Mesendoderm (in vitro differentiated cells): ENCODE results near the gene KRT79.

Experiments
- DNase-seq: peaks from one replicate; pipeline ENCODE4 v3.0.0; 2013
- H2AK5ac ChIP-seq: 2 replicates; pipeline ENCODE4 v1.6.1; 2013; ENCODE audit warnings: low read length, inconsistent platforms
- H2BK120ac ChIP-seq: 2 replicates; pipeline ENCODE4 v1.6.1; 2013; ENCODE audit warnings: low read depth, mild to moderate bottlenecking, low read length, moderate library complexity, mixed read lengths
- H2BK15ac ChIP-seq: replicated peaks from 2 replicates; pipeline ENCODE4 v1.6.1; 2013; ENCODE audit warnings: low read depth, mild to moderate bottlenecking, moderate library complexity
- H2BK5ac ChIP-seq: 2 replicates; pipeline ENCODE4 v1.6.1; 2013; ENCODE audit warnings: low read length, inconsistent platforms
- H3K18ac ChIP-seq: 2 replicates; pipeline ENCODE4 v1.6.1; 2013; ENCODE audit warnings: mild to moderate bottlenecking, low read length, mixed read lengths
- H3K23ac ChIP-seq: one replicate; pipeline ENCODE4 v1.6.1; 2013; ENCODE audit warnings: low read length
- H3K27ac ChIP-seq: 2 replicates; pipeline ENCODE4 v1.5.1; 2013; ENCODE audit warnings: low read depth, mild to moderate bottlenecking, inconsistent platforms, low read length, moderate library complexity
- H3K27me3 ChIP-seq: 2 replicates; pipeline ENCODE4 v1.6.1; 2013; ENCODE audit warnings: low read length, control low read depth, mild to moderate bottlenecking, inconsistent platforms; ENCODE audit not compliant: insufficient read depth, poor library complexity
- H3K36me3 ChIP-seq: 2 replicates; pipeline ENCODE4 v1.6.1; 2013; ENCODE audit warnings: low read length, inconsistent platforms; ENCODE audit not compliant: control insufficient read depth, insufficient read depth
- H3K4ac ChIP-seq: one replicate; pipeline ENCODE4 v1.6.1; 2013; ENCODE audit warnings: low read depth, mild to moderate bottlenecking, low read length, moderate library complexity
- H3K4me1 ChIP-seq: 2 replicates; pipeline ENCODE4 v1.6.1; 2013; ENCODE audit warnings: low read depth, low read length, inconsistent platforms; ENCODE audit not compliant: control insufficient read depth
- H3K4me2 ChIP-seq: 2 replicates; pipeline ENCODE4 v1.6.1; 2013; ENCODE audit warnings: low read length
- H3K4me3 ChIP-seq: 2 replicates; pipeline ENCODE4 v1.5.1; 2013; ENCODE audit warnings: mild to moderate bottlenecking, low read length
- H3K56ac ChIP-seq: one replicate; pipeline ENCODE4 v1.6.1; 2013; ENCODE audit warnings: low read length
- H3K79me1 ChIP-seq: 2 replicates; pipeline ENCODE4 v1.6.1; 2013; ENCODE audit warnings: low read length, inconsistent platforms
- H3K79me2 ChIP-seq: 2 replicates; pipeline ENCODE4 v1.6.1; 2013; ENCODE audit warnings: mild to moderate bottlenecking, low read length; ENCODE audit not compliant: control insufficient read depth, insufficient read depth
- H3K9ac ChIP-seq: 2 replicates; pipeline ENCODE4 v1.6.1; 2013; ENCODE audit warnings: low read length, inconsistent platforms
- H4K5ac ChIP-seq: one replicate; pipeline ENCODE4 v1.6.1; 2013; ENCODE audit warnings: low read length
- H4K8ac ChIP-seq: one replicate; pipeline ENCODE4 v1.6.1; 2013; ENCODE audit warnings: low read depth, mild to moderate bottlenecking, control low read depth, low read length, moderate library complexity
- WGBS: extraction: QIAGEN DNeasy Blood & Tissue Kit; methylation state at CpG from one replicate; pipeline ENCODE4 v1.1.7; 2013; ENCODE audit warnings: low lambda C conversion rate, missing lambda C conversion rate; ENCODE audit not compliant: insufficient coverage; ENCODE audit errors: extremely low coverage; 5-methylcytosine and 5-hydroxymethylcytosine counted together

The KRT79 gene

GRCh38 chr12:52876372-52876771 is 42.3 kb upstream of the KRT79 start:
- no peak overlapping the region for H2BK120ac ChIP-seq
- H3K27ac ChIP-seq: no peak overlapping the region
- no peak overlapping the region for H3K18ac ChIP-seq
- no peak overlapping the region for H3K4ac ChIP-seq
- no peak overlapping the region for H2BK15ac ChIP-seq
- no peak overlapping the region for H3K9ac ChIP-seq
- H3K36me3 ChIP-seq: no peaks in the 10 kb centered on the region
- H4K8ac ChIP-seq: no peak overlapping the region
- DNase-seq: no peak
- no peak overlapping the region for H3K56ac ChIP-seq
- H3K4me1 ChIP-seq: no peaks in the 10 kb centered on the region
- no CpG with 5 or more reads among the region's 7 CpGs for WGBS
- H3K4me3 ChIP-seq: no peak overlapping the region
- H3K23ac ChIP-seq: no peak overlapping the region
- H3K4me2 ChIP-seq: no peak overlapping the region
- no peaks in the 10 kb centered on the region for H3K79me2 ChIP-seq
- H2AK5ac ChIP-seq: no peak overlapping the region
- H2BK5ac ChIP-seq: no peak overlapping the region
- no peak overlapping the region for H4K5ac ChIP-seq
- no peaks in the 10 kb centered on the region for H3K27me3 ChIP-seq
- H3K79me1 ChIP-seq: no peaks in the 10 kb centered on the region

- Histone ChIP-seq H3K4me2 (peak overlapping the region; percentile 61), H3K27me3 (no peaks in the 10 kb centered on the region), H3K4me1 (no peaks in the 10 kb centered on the region), H3K79me1 (no peaks in the 10 kb centered on the region), H4K5ac (no peak overlapping the region), H2BK15ac (no peak overlapping the region), H2BK120ac (no peak overlapping the region), H3K56ac (peak overlapping the region; percentile 85), H4K8ac (no peak overlapping the region), H2AK5ac (no peak overlapping the region), H3K4ac (no peak overlapping the region), H3K79me2 (no peaks in the 10 kb centered on the region), H3K23ac (no peak overlapping the region), H2BK5ac (no peak overlapping the region), H3K18ac (no peak overlapping the region), H3K27ac (no peak overlapping the region), H3K4me3 (no peak overlapping the region), H3K36me3 (no peaks in the 10 kb centered on the region), H3K9ac (peak overlapping the region; percentile 75)
- no peak for DNase-seq
- no CpG with 5 or more reads among the region's 10 CpGs for WGBS
Measured at GRCh38 chr12:52874573-52875435, 40.7 kb upstream of the KRT79 start.

- no peak overlapping the region for H2AK5ac ChIP-seq
- H3K9ac ChIP-seq: peak overlapping the region; percentile 75
- H4K8ac ChIP-seq: no peak overlapping the region
- H3K23ac ChIP-seq: no peak overlapping the region
- H3K36me3 ChIP-seq: no peaks in the 10 kb centered on the region
- H3K27ac ChIP-seq: no peak overlapping the region
- H2BK5ac ChIP-seq: no peak overlapping the region
- WGBS: no CpG with 5 or more reads among the region's 55 CpGs
- no peak overlapping the region for H2BK120ac ChIP-seq
- H3K4me2 ChIP-seq: peak overlapping the region; percentile 73
- no peaks in the 10 kb centered on the region for H3K27me3 ChIP-seq
- no peak overlapping the region for H3K18ac ChIP-seq
- no peak overlapping the region for H3K4ac ChIP-seq
- DNase-seq: no peak
- no peaks in the 10 kb centered on the region for H3K79me1 ChIP-seq
- no peak overlapping the region for H2BK15ac ChIP-seq
- no peaks in the 10 kb centered on the region for H3K79me2 ChIP-seq
- H3K4me3 ChIP-seq: peak overlapping the region; percentile 26
- H3K56ac ChIP-seq: peak overlapping the region; percentile 85
- no peak overlapping the region for H4K5ac ChIP-seq
- H3K4me1 ChIP-seq: no peaks in the 10 kb centered on the region
Measured at GRCh38 chr12:52873832-52874572, 39.9 kb upstream of the KRT79 start.

- H4K5ac ChIP-seq: no peak overlapping the region
- H3K27me3 ChIP-seq: no peaks in the 10 kb centered on the region
- no peak overlapping the region for H3K23ac ChIP-seq
- H3K4me3 ChIP-seq: no peak overlapping the region
- no CpG with 5 or more reads among the region's 4 CpGs for WGBS
- peak overlapping the region; percentile 82 for H3K56ac ChIP-seq
- H3K27ac ChIP-seq: no peak overlapping the region
- no peaks in the 10 kb centered on the region for H3K36me3 ChIP-seq
- H2BK15ac ChIP-seq: no peak overlapping the region
- no peak overlapping the region for H4K8ac ChIP-seq
- H3K4me2 ChIP-seq: peak overlapping the region; percentile 73
- no peaks in the 10 kb centered on the region for H3K79me1 ChIP-seq
- no peaks in the 10 kb centered on the region for H3K79me2 ChIP-seq
- H2BK5ac ChIP-seq: no peak overlapping the region
- no peak overlapping the region for H2AK5ac ChIP-seq
- H3K9ac ChIP-seq: no peak overlapping the region
- DNase-seq: no peak
- H3K18ac ChIP-seq: no peak overlapping the region
- H3K4me1 ChIP-seq: no peaks in the 10 kb centered on the region
- no peak overlapping the region for H2BK120ac ChIP-seq
- H3K4ac ChIP-seq: no peak overlapping the region
Measured at GRCh38 chr12:52873513-52873831, 39.4 kb upstream of the KRT79 start.

DNA sequence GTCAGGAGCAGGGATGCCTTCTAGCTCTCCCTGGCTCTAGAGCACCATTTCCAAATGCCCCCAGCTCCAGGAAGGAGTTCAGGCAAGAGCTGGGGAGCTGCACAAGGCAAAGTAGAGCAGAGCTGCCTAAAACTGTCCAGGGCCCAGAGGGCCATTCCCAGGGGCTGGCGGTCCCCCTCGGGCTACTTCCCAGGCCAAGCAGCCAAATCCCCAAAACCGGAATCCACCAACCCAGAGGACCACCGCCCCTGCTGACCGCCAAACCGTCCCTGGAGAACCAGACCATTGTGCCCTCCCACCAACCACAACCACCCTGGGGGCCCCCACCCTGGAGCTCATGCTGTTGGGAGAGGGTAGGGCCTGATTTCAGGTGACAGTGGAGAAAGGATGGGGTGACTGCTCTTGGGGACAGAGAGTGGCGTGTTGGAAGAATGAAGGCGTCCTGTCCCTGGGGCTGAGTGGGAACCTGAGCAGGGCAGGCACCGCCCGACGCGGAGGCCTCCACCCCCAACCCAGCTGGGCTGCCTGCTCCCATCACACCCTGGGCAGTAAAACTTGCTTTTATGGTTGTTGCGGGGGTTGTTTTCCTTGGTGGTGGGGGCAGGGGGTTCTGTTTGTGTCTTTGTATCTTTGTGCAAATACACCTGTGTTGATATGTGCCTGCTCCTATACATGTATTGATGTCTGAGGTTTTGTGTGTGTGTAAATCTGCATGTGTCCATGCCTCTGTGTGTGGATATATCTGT is 38.7 kb upstream of the KRT79 start:
- WGBS: no CpG with 5 or more reads among the region's 13 CpGs
- H3K27ac ChIP-seq: no peak overlapping the region

More for the DNA sequence above, 38.7 kb upstream of the KRT79 start:
- H3K56ac ChIP-seq: no peak overlapping the region
- no peak overlapping the region for H3K4me3 ChIP-seq
- H4K5ac ChIP-seq: no peak overlapping the region
- peak overlapping the region; percentile 38 for H2AK5ac ChIP-seq
- no peak overlapping the region for H2BK120ac ChIP-seq
- no peaks in the 10 kb centered on the region for H3K36me3 ChIP-seq
- H3K79me1 ChIP-seq: no peaks in the 10 kb centered on the region
- no peak overlapping the region for H2BK5ac ChIP-seq
- no peaks in the 10 kb centered on the region for H3K27me3 ChIP-seq
- no peak for DNase-seq
- H4K8ac ChIP-seq: no peak overlapping the region
- H3K4me2 ChIP-seq: no peak overlapping the region
- no peak overlapping the region for H2BK15ac ChIP-seq
- no peak overlapping the region for H3K4ac ChIP-seq
- H3K79me2 ChIP-seq: no peaks in the 10 kb centered on the region
- H3K23ac ChIP-seq: no peak overlapping the region
- H3K9ac ChIP-seq: no peak overlapping the region
- H3K4me1 ChIP-seq: no peaks in the 10 kb centered on the region
- no peak overlapping the region for H3K18ac ChIP-seq
